RKO (cell line): Measurements from ENCODE around the gene TBC1D30.

Experiments
- DNase-seq: peaks from one replicate; pipeline ENCODE4 v3.0.0-alpha.2; 2016; ENCODE audit warnings: low spot score

The TBC1D30 gene

GRCh38 chr12:64911081-64911480, 86.6 kb downstream of the TBC1D30 start:
- DNase-seq: no peak

- DNase-seq: no peak
These were observed 87.5 kb downstream of the TBC1D30 start for GRCh38 chr12:64911912-64912311.

GRCh38 chr12:64912516-64913255, 88.2 kb downstream of the TBC1D30 start:
- no peak for DNase-seq

GRCh38 chr12:64915242-64915641, 90.8 kb downstream of the TBC1D30 start:
- DNase-seq: no peak

- DNase-seq: no peak
These were observed 92.2 kb downstream of the TBC1D30 start for GRCh38 chr12:64916411-64917261.

- no peak for DNase-seq
These were observed 93.9 kb downstream of the TBC1D30 start for GRCh38 chr12:64918344-64918743.

- DNase-seq: no peak
These were observed 94.4 kb downstream of the TBC1D30 start for GRCh38 chr12:64918801-64919200.

- DNase-seq: no peak
These were observed 98.4 kb downstream of the TBC1D30 start for GRCh38 chr12:64922853-64923252.

- no peak for DNase-seq
These were observed 99.1 kb downstream of the TBC1D30 start for GRCh38 chr12:64923536-64923935.
